GM18951 (cell line): ENCODE measurements around the gene PITHD1.
"Not testable (repeated sequence)": the region's sequence is repeated elsewhere in the genome, so short reads cannot be mapped to it uniquely, and the experiment has no call there.

Source experiments
- POLR2A ChIP-seq: IDR thresholded peaks from 4 replicates; pipeline ENCODE4 v1.6.1; 2011; ENCODE audit warnings: mild to moderate bottlenecking; ENCODE audit not compliant: insufficient read length, insufficient read depth; ENCODE audit errors: extremely low read depth
- in situ Hi-C: fragments of 300-500 bp; cut with MboI; formaldehyde crosslinking; loops from one replicate; pipeline ENCODE4 v1.12.0; 2022; ENCODE audit warnings: low sequenced_read_pairs, mixed read lengths, inconsistent platforms; ENCODE audit not compliant: unreplicated experiment

PITHD1 gene

GRCh38 chr1:23787701-23788100, 9.5 kb downstream of the PITHD1 start:
- in situ Hi-C loops, result no loop called here
- TF ChIP-seq POLR2A, result no peak

- in situ Hi-C loops, result no loop called here
- TF ChIP-seq POLR2A, result no peak
Observed at GRCh38 chr1:23788695-23789094, 10.5 kb downstream of the PITHD1 start.

- peak; percentile 72 for TF ChIP-seq POLR2A
- in situ Hi-C loops, result no loop called here
Observed at GRCh38 chr1:23790696-23791515, 12.7 kb downstream of the PITHD1 start, which contains the start of gene LYPLA2. LYPLA2 (plus strand) TSS chr1:23791145; CDS start chr1:23792683, 1,538 bp downstream.

- no peak for TF ChIP-seq POLR2A
- in situ Hi-C loops, result no loop called here
Observed at GRCh38 chr1:23791516-23792047, 13.4 kb downstream of the PITHD1 start.

GRCh38 chr1:23792151-23792945, 14.1 kb downstream of the PITHD1 start:
- in situ Hi-C loops, result no loop called here
- no peak for TF ChIP-seq POLR2A

GRCh38 chr1:23793018-23793781, 15.0 kb downstream of the PITHD1 start:
- in situ Hi-C loops, result no loop called here
- no peak for TF ChIP-seq POLR2A

- in situ Hi-C loops, result no loop called here
- TF ChIP-seq POLR2A, result no peak
Observed at GRCh38 chr1:23793861-23794731, 15.9 kb downstream of the PITHD1 start.

GRCh38 chr1:23794732-23795182, 16.5 kb downstream of the PITHD1 start:
- in situ Hi-C loops, result not testable (repeated sequence)

- in situ Hi-C loops, result no loop called here
- TF ChIP-seq POLR2A, result no peak
Observed at GRCh38 chr1:23795676-23796465, 17.7 kb downstream of the PITHD1 start.

GRCh38 chr1:23796466-23797271, 18.5 kb downstream of the PITHD1 start:
- no peak for TF ChIP-seq POLR2A
- in situ Hi-C loops, result no loop called here
